Natural killer cell (primary cell): ENCODE data around the gene ATF7IP2. TPM values are rescaled to one million over a fixed set of nuclear protein-coding genes. Genes with fewer than 3 reads are reported as not detected.
A peak's percentile ranks its signal among the peaks of the same experiment; 100 is the strongest.
"Not testable (repeated sequence)": the region's sequence is repeated elsewhere in the genome, so short reads cannot be mapped to it uniquely, and the experiment has no call there.

Source experiments
- ATAC-seq, 3 donors: fragments of 150-1000 bp in 2 of 3; fragments of 200-7000 bp in 1 of 3; cut with Tn5 transposase; 1 replicate in 1 of 3; 2 replicates in 2 of 3; pipeline ENCODE4 v1.10.0; 2021; ENCODE audit warnings: mild to moderate bottlenecking in 2 of 3, moderate library complexity in 2 of 3
- DNase-seq, 2 donors: peaks; one replicate each; pipeline versions ENCODE4 v3.0.0 to v3.0.0-alpha.2; 2013 to 2021; ENCODE audit warnings: mixed read lengths in 1 of 2
- H3K27ac ChIP-seq: one replicate; pipeline ENCODE4 v1.5.1; 2013; ENCODE audit warnings: mild to moderate bottlenecking, low read length
- H3K27me3 ChIP-seq: one replicate; pipeline ENCODE4 v1.6.1; 2013; ENCODE audit warnings: low read length; ENCODE audit not compliant: control insufficient read depth, insufficient read depth
- H3K36me3 ChIP-seq: one replicate; pipeline ENCODE4 v1.6.1; 2013; ENCODE audit warnings: low read length; ENCODE audit not compliant: control insufficient read depth, insufficient read depth
- H3K4me1 ChIP-seq: one replicate; pipeline ENCODE4 v1.6.1; 2013; ENCODE audit warnings: low read length; ENCODE audit not compliant: control insufficient read depth, insufficient read depth
- H3K4me3 ChIP-seq: one replicate; pipeline ENCODE4 v1.5.1; 2013; ENCODE audit warnings: low read length
- H3K9me3 ChIP-seq: one replicate; pipeline ENCODE4 v1.6.1; 2013; ENCODE audit warnings: low read length; ENCODE audit not compliant: control insufficient read depth, insufficient read depth
- H3K27ac Mint-ChIP-seq, 2 donors: one replicate each; pipeline ENCODE4 v1.8.0; 2022; ENCODE audit warnings: mild to moderate bottlenecking in 2 of 2, mixed read lengths in 2 of 2, moderate library complexity in 1 of 2
- H3K27me3 Mint-ChIP-seq, 2 donors: one replicate each; pipeline ENCODE4 v1.8.0; 2022; ENCODE audit warnings: low read depth in 2 of 2, mixed read lengths in 2 of 2
- H3K36me3 Mint-ChIP-seq: one replicate; pipeline ENCODE4 v1.8.0; 2022; ENCODE audit warnings: mixed read lengths
- H3K4me1 Mint-ChIP-seq, 2 donors: one replicate each; pipeline ENCODE4 v1.8.0; 2022; ENCODE audit warnings: mixed read lengths in 2 of 2
- H3K4me3 Mint-ChIP-seq: one replicate; pipeline ENCODE4 v1.8.0; 2022; ENCODE audit warnings: mild to moderate bottlenecking, moderate library complexity, mixed read lengths
- H3K9me3 Mint-ChIP-seq, 2 donors: one replicate each; pipeline ENCODE4 v1.8.0; 2022; ENCODE audit warnings: mixed read lengths in 2 of 2
- CTCF ChIP-seq: fragments of 200-600 bp; IDR thresholded peaks from one replicate; pipeline ENCODE4 v1.8.0; 2022; ENCODE audit warnings: antibody characterized with exemption
- WGBS: methylation state at CpG from one replicate; pipeline ENCODE4 v1.1.7; 2013; ENCODE audit warnings: missing lambda C conversion rate; ENCODE audit not compliant: insufficient coverage; 5-methylcytosine and 5-hydroxymethylcytosine counted together
- intact Hi-C: fragments of 100-400 bp; cut with micrococcal nuclease; formaldehyde crosslinking; loops from one replicate; pipeline ENCODE4 v1.14.2; 2022
- total RNA-seq, 4 donors: library from RNA; stranded (reverse); fragments of 120-200 nt in 1 of 4; gene quantifications; one replicate each; pipeline versions ENCODE4 v1.2.3 to v1.2.4, GENCODE V29; 2013 to 2022

ATF7IP2 gene
- total RNA-seq, 3 donors from 2014 or later (not counting 1 experiment from before 2014, with no cell fraction given): 41.7 to 53.5 (median 43.8) TPM

DNA sequence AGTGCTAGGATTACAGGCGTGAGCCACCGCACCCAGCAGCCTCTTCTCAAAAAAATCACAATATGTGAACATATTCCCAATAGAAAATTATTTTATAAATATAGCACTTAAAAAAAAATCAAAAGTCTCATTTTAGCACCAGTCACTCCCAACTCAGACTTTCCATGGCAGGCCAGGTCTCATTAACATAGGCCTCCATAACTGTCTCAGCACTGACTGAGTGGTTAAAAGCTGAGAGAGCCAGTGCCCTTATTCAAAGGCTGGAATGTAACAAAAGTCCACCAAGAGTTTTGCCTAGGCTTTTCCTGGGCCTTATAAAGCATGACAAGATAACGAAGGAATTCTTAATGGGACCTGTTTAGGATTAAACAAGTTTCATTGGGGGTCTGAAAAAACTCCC, 114.7 kb downstream of the ATF7IP2 start:
- TF ChIP-seq CTCF: no peak
- Histone ChIP-seq H3K4me1 (no peaks in the 10 kb centered on the region), H3K27ac (no peak overlapping the region), H3K27me3 (no peaks in the 10 kb centered on the region), H3K9me3 (no peaks in the 10 kb centered on the region), H3K36me3 (no peaks in the 10 kb centered on the region), H3K4me3 (no peak overlapping the region)
- no peaks in the 10 kb centered on the region for H3K9me3 Mint-ChIP-seq
- no peaks in the 10 kb centered on the region for H3K27me3 Mint-ChIP-seq
- ATAC-seq: peak in 2 of 3 donors; percentile 25 to 33
- H3K4me3 Mint-ChIP-seq: no peak overlapping the region
- peaks cover 0 to 7% of the 10 kb centered on the region in 2 donors for H3K4me1 Mint-ChIP-seq
- no peak for DNase-seq
- intact Hi-C loops: no loop called here
- no peak overlapping the region for H3K27ac Mint-ChIP-seq
- H3K36me3 Mint-ChIP-seq: no peaks in the 10 kb centered on the region
- WGBS: 98% methylated on average over 3 of the region's 3 CpGs

DNA sequence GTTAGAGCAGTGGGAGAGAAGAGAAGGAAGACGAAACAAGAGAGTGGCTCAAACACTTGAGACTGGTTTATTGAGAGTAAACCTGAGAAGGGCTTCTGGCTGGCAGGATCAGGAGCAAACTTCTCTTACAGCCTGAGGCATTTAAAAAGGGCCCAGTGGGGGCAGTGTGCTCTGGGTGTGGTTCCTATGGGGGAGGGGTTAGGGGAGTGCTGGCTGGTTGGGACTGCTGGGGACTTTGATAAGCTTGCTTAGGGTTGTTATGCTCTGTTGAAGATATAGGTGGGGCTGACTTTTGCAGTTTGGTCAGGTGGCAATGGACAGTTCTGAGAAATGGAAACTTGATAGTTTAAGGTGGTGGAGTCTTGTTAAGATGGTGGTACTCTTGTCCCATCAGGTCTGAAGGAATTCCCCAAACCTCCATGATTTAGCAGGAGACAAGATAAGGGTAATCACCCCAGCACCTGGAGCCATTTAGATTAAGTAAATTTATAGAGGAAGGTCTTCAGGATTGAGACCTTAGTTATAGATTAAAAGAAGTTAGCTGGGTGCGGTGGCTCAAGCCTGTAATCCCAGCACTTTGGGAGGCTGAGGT, 115.3 kb downstream of the ATF7IP2 start:
- H3K27ac Mint-ChIP-seq: no peak overlapping the region
- Histone ChIP-seq H3K36me3 (no peaks in the 10 kb centered on the region), H3K27ac (no peak overlapping the region), H3K9me3 (no peaks in the 10 kb centered on the region), H3K4me1 (no peaks in the 10 kb centered on the region), H3K4me3 (no peak overlapping the region), H3K27me3 (no peaks in the 10 kb centered on the region)
- TF ChIP-seq CTCF: no peak
- intact Hi-C loops: no loop called here
- H3K9me3 Mint-ChIP-seq: no peaks in the 10 kb centered on the region
- peak in 1 of 2 donors; percentile 21 for DNase-seq
- H3K36me3 Mint-ChIP-seq: no peaks in the 10 kb centered on the region
- no peaks in the 10 kb centered on the region for H3K27me3 Mint-ChIP-seq
- H3K4me1 Mint-ChIP-seq: peaks cover 0 to 7% of the 10 kb centered on the region in 2 donors
- H3K4me3 Mint-ChIP-seq: no peak overlapping the region
- 98% methylated on average over 2 of the region's 2 CpGs for WGBS
- peak; percentile 52 to 62 (median 53) for ATAC-seq

- H3K27ac Mint-ChIP-seq: no peak overlapping the region
- DNase-seq: no peak
- no peaks in the 10 kb centered on the region for H3K9me3 Mint-ChIP-seq
- no peak for ATAC-seq
- Histone ChIP-seq H3K9me3 (no peaks in the 10 kb centered on the region), H3K36me3 (no peaks in the 10 kb centered on the region), H3K27me3 (no peaks in the 10 kb centered on the region), H3K4me3 (no peak overlapping the region), H3K27ac (no peak overlapping the region), H3K4me1 (no peaks in the 10 kb centered on the region)
- no peaks in the 10 kb centered on the region for H3K36me3 Mint-ChIP-seq
- no peak for TF ChIP-seq CTCF
- intact Hi-C loops: no loop called here
- peaks cover 0 to 7% of the 10 kb centered on the region in 2 donors for H3K4me1 Mint-ChIP-seq
- H3K27me3 Mint-ChIP-seq: no peaks in the 10 kb centered on the region
- WGBS: 98% methylated on average over 4 of the region's 6 CpGs
- no peak overlapping the region for H3K4me3 Mint-ChIP-seq
Measured at GRCh38 chr16:10502776-10503175, 116.9 kb downstream of the ATF7IP2 start.

DNA sequence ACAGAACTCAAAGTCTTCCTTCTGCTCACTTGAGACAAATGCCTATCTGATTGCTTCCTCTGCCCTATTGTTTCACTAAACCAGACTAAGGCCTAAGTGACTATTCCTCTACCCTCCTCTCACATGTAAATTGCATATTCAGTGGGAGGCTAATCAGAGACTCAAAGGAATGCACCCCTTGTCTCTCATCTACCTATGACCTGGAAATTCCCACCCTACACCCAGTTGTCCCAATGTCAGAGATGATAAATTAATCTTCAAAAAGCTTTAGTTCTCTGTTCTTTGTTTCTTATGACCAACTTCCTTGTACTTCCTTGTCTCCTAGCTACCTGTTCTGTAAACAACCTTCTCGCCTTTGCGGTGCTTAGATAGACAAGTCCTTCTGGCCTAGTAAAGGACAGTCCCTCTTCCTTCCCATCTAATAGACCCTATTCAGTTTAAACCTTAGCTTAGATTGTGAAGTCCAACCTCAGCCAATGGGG, 118.6 kb downstream of the ATF7IP2 start:
- Mint-ChIP-seq H3K27ac (no peak overlapping the region), H3K9me3 (no peaks in the 10 kb centered on the region), H3K36me3 (no peaks in the 10 kb centered on the region), H3K27me3 (no peaks in the 10 kb centered on the region), H3K4me1 (peaks cover 0 to 7% of the 10 kb centered on the region in 2 donors), H3K4me3 (no peak overlapping the region)
- H3K27ac ChIP-seq: no peak overlapping the region
- WGBS: 87% methylated on average over 2 of the region's 2 CpGs
- no peaks in the 10 kb centered on the region for H3K9me3 ChIP-seq
- no peak for TF ChIP-seq CTCF
- intact Hi-C loops: no loop called here
- no peak for DNase-seq
- no peak overlapping the region for H3K4me3 ChIP-seq
- no peaks in the 10 kb centered on the region for H3K27me3 ChIP-seq
- H3K36me3 ChIP-seq: no peaks in the 10 kb centered on the region
- no peaks in the 10 kb centered on the region for H3K4me1 ChIP-seq
- ATAC-seq: no peak

DNA sequence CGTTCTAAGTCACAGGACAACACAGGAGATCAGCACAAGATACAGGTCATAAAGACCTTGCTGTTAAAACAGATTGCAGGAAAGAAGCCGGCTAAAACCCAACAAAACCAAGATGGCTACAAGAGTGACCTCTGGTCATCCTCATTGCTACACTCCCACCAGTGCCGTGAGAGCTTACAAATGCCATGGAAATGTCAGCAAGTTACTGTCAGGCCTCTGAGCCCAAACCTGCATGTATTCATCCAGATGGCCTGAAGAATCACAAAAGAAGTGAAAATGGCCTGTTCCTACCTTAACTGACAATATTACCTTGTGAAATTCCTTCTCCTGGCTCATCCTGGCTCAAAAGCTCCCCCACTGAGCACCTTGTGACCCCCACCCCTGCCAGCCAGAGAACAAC, 119.4 kb downstream of the ATF7IP2 start:
- H3K9me3 ChIP-seq, H3K4me3 Mint-ChIP-seq, H3K36me3 ChIP-seq, intact Hi-C loops, H3K27me3 ChIP-seq, H3K4me1 Mint-ChIP-seq, H3K27me3 Mint-ChIP-seq, H3K4me1 ChIP-seq, H3K9me3 Mint-ChIP-seq, H3K27ac ChIP-seq, H3K27ac Mint-ChIP-seq, DNase-seq, ATAC-seq, H3K4me3 ChIP-seq, H3K36me3 Mint-ChIP-seq: not testable (repeated sequence)
- WGBS: 59% methylated on average over 3 of the region's 3 CpGs
